Esophagus squamous epithelium (tissue), 5 donors: Measurements from ENCODE around the gene MYO15A. TPM values are rescaled to one million over a fixed set of nuclear protein-coding genes. Genes with fewer than 3 reads are reported as not detected.
A peak's percentile ranks its signal among the peaks of the same experiment; 100 is the strongest.

Experiments
- DNase-seq: peaks from one replicate; lab custom pipeline; 2025; lab: John Stamatoyannopoulos, UW
- H3K27ac ChIP-seq, 4 donors: fragments of 200-600 bp; sonication (generic); one replicate each; pipeline ENCODE4 v1.5.1; 2016 to 2019; ENCODE audit warnings: mild to moderate bottlenecking in 1 of 4
- H3K27me3 ChIP-seq, 4 donors: fragments of 200-600 bp; sonication (generic); 1 replicate in 3 of 4; 2 replicates in 1 of 4; pipeline versions ENCODE4 v1.5.1 to v1.6.0; 2017 to 2021; ENCODE audit warnings: antibody characterized with exemption in 1 of 4
- H3K36me3 ChIP-seq, 3 donors: fragments of 200-600 bp; sonication (generic); one replicate each; pipeline ENCODE4 v1.5.1; 2016 to 2019
- H3K4me1 ChIP-seq, 3 donors: fragments of 200-600 bp; sonication (generic); one replicate each; pipeline ENCODE4 v1.5.1; 2017 to 2019
- H3K4me3 ChIP-seq, 4 donors: fragments of 200-600 bp; sonication (generic); 1 replicate in 3 of 4; 2 replicates in 1 of 4; pipeline ENCODE4 v1.5.1; 2016 to 2019; ENCODE audit warnings: mild to moderate bottlenecking in 2 of 4, moderate library complexity in 1 of 4
- H3K9me3 ChIP-seq, 3 donors: fragments of 200-600 bp; sonication (generic); one replicate each; pipeline ENCODE4 v1.5.1; 2016 to 2019
- CTCF ChIP-seq, 6 experiments: fragments of 450-650 bp in 4 of 6; fragments of 200-600 bp in 2 of 6; sonication (generic) in 2 of 6; IDR thresholded peaks; one replicate each; pipeline ENCODE4 v1.5.1; 2016 to 2019; ENCODE audit warnings: antibody characterized with exemption in 6 of 6, mild to moderate bottlenecking in 4 of 6, moderate library complexity in 4 of 6
- POLR2A ChIP-seq, 4 donors: fragments of 450-650 bp; IDR thresholded peaks; one replicate each; pipeline ENCODE4 v1.6.1; 2017; ENCODE audit warnings: antibody characterized with exemption in 4 of 4, mild to moderate bottlenecking in 4 of 4, moderate library complexity in 3 of 4
- WGBS, 2 donors: methylation state at CpG; one replicate each; pipeline ENCODE4 v1.1.5; 2018; 5-methylcytosine and 5-hydroxymethylcytosine counted together
- intact Hi-C: fragments of 100-400 bp; cut with DNase I; formaldehyde crosslinking; loops from one replicate; pipeline ENCODE4 v1.15.0; 2022
- total RNA-seq, 4 donors: library from RNA; depleted of rRNA; stranded (reverse); fragments of >200 nt; gene quantifications; one replicate each; pipeline ENCODE4 v1.1.0, GENCODE V29; 2016
- donor health status: DM: yes; HTN: yes; CAD: no.

The MYO15A gene
- total RNA-seq, 4 donors from 2014 or later: 0.18 to 1.7 (median 0.30) TPM; not detected in 1

- H3K27ac ChIP-seq: no peak overlapping the region
- H3K9me3 ChIP-seq: no peaks in the 10 kb centered on the region
- intact Hi-C loops: no loop called here
- WGBS, 2 donors: 74 to 77% methylated on average over 3 of the region's 3 CpGs
- H3K4me3 ChIP-seq: no peak overlapping the region
- no peak for DNase-seq
- H3K36me3 ChIP-seq: no peaks in the 10 kb centered on the region
- H3K27me3 ChIP-seq: peaks cover 0 to 18% (median 0%) of the 10 kb centered on the region in 4 donors
- TF ChIP-seq POLR2A (IDR thresholded peaks at IDR 0.05) (no peak), CTCF (IDR thresholded peaks at IDR 0.05) (no peak)
- peaks cover 0 to 7% (median 0%) of the 10 kb centered on the region in 3 donors for H3K4me1 ChIP-seq
These were observed 38.4 kb downstream of the MYO15A start for GRCh38 chr17:18146980-18147379.

- intact Hi-C loops: no loop called here
- no peak for DNase-seq
These were observed 40.0 kb downstream of the MYO15A start for GRCh38 chr17:18148586-18148985.

GRCh38 chr17:18151290-18151689 is 42.7 kb downstream of the MYO15A start:
- 100% methylated on average over 2 of the region's 9 CpGs; no CpG with 5 or more reads in 1 of the 2 donors for WGBS, 2 donors
- no peak for TF ChIP-seq POLR2A (IDR thresholded peaks at IDR 0.05)

More at GRCh38 chr17:18148586-18148985, 40.0 kb downstream of the MYO15A start:
- Histone ChIP-seq H3K36me3 (no peaks in the 10 kb centered on the region), H3K27ac (no peak overlapping the region), H3K4me3 (no peak overlapping the region), H3K4me1 (peaks cover 6 to 17% (median 9%) of the 10 kb centered on the region in 3 donors), H3K27me3 (peaks cover 0 to 2% (median 0%) of the 10 kb centered on the region in 4 donors), H3K9me3 (no peaks in the 10 kb centered on the region)
- TF ChIP-seq POLR2A (IDR thresholded peaks at IDR 0.05) (no peak), CTCF (IDR thresholded peaks at IDR 0.05) (no peak)
- 80% methylated on average over 1 of the region's 7 CpGs; no CpG with 5 or more reads in 1 of the 2 donors for WGBS, 2 donors

GRCh38 chr17:18155179-18155578 is 46.6 kb downstream of the MYO15A start:
- no peaks in the 10 kb centered on the region for H3K36me3 ChIP-seq
- H3K27me3 ChIP-seq: no peaks in the 10 kb centered on the region
- H3K4me3 ChIP-seq: no peak overlapping the region
- H3K9me3 ChIP-seq: no peaks in the 10 kb centered on the region
- 91 to 93% methylated on average over 8 to 12 of the region's 14 CpGs for WGBS, 2 donors
- TF ChIP-seq POLR2A (IDR thresholded peaks at IDR 0.05): no peak
- no peak for TF ChIP-seq CTCF (IDR thresholded peaks at IDR 0.05)
- H3K4me1 ChIP-seq: peaks cover 12 to 54% (median 29%) of the 10 kb centered on the region in 3 donors
- peak overlapping the region in 1 of 4 donors; percentile 3 for H3K27ac ChIP-seq
- no peak for DNase-seq
- intact Hi-C loops: no loop called here

More at GRCh38 chr17:18151290-18151689, 42.7 kb downstream of the MYO15A start:
- H3K4me3 ChIP-seq: no peak overlapping the region
- H3K27ac ChIP-seq: no peak overlapping the region
- no peak for DNase-seq
- H3K27me3 ChIP-seq: no peaks in the 10 kb centered on the region
- intact Hi-C loops: no loop called here
- no peaks in the 10 kb centered on the region for H3K36me3 ChIP-seq
- H3K4me1 ChIP-seq: peaks cover 6 to 25% (median 9%) of the 10 kb centered on the region in 3 donors
- H3K9me3 ChIP-seq: no peaks in the 10 kb centered on the region

- Histone ChIP-seq H3K27me3 (no peaks in the 10 kb centered on the region), H3K27ac (peak overlapping the region in 2 of 4 donors; percentile 78 to 89), H3K36me3 (no peaks in the 10 kb centered on the region), H3K4me1 (peaks cover 12 to 54% (median 29%) of the 10 kb centered on the region in 3 donors), H3K9me3 (no peaks in the 10 kb centered on the region), H3K4me3 (no peak overlapping the region)
- TF ChIP-seq POLR2A (IDR thresholded peaks at IDR 0.05): no peak
- no peak for TF ChIP-seq CTCF (IDR thresholded peaks at IDR 0.05)
- intact Hi-C loops: no loop called here
- WGBS, 2 donors: 62 to 80% methylated on average over 3 to 6 of the region's 8 CpGs
- no peak for DNase-seq
These were observed 47.8 kb downstream of the MYO15A start for GRCh38 chr17:18156171-18156975.
